H1 (cell line): ENCODE data around the gene CYBA. TPM values are rescaled to one million over a fixed set of nuclear protein-coding genes. Genes with fewer than 3 reads are reported as not detected.

Source experiments
- CTCF ChIA-PET: fragments of 300-600 bp; sonication (Branson Sonifier 250); formaldehyde crosslinking; loops from one replicate; lab custom pipeline; 2021; ENCODE audit not compliant: partially characterized antibody; lab: Charles Lee
- POLR2A ChIA-PET: fragments of 300-600 bp; sonication (Branson Sonifier 250); formaldehyde crosslinking; loops from one replicate; lab custom pipeline; 2021; ENCODE audit warnings: inconsistent platforms; ENCODE audit not compliant: partially characterized antibody; lab: Charles Lee
- DNase-seq, 2 experiments: peaks; one replicate each; pipeline versions ENCODE4 v3.0.0 to v3.0.0-alpha.2; 2010 to 2022; ENCODE audit warnings: low spot score in 2 of 2, low read depth in 1 of 2, mixed read lengths in 1 of 2
- FAIRE-seq: peaks from 2 replicates; lab custom pipeline; 2011; peaks lifted over from hg19 to GRCh38; lab: Jason Lieb, UNC
- H2AFZ ChIP-seq: 2 replicates; pipeline ENCODE4 v1.8.1; 2012; ENCODE audit warnings: low read length, inconsistent platforms
- H2AK5ac ChIP-seq: 2 replicates; pipeline ENCODE4 v1.6.1; 2013; ENCODE audit warnings: low read depth, low read length
- H2BK120ac ChIP-seq: replicated peaks from 2 replicates; pipeline ENCODE3; 2013; ENCODE audit warnings: low read depth, low read length, inconsistent platforms
- H2BK12ac ChIP-seq: 2 replicates; pipeline ENCODE4 v1.6.1; 2013; ENCODE audit warnings: low read depth, low read length
- H2BK15ac ChIP-seq: 2 replicates; pipeline ENCODE4 v1.6.1; 2013; ENCODE audit warnings: low read length
- H2BK20ac ChIP-seq: 2 replicates; pipeline ENCODE4 v1.6.1; 2013; ENCODE audit warnings: low read length
- H2BK5ac ChIP-seq: 2 replicates; pipeline ENCODE4 v1.6.1; 2013; ENCODE audit warnings: low read depth, low read length
- H3K14ac ChIP-seq: 2 replicates; pipeline ENCODE4 v1.6.1; 2013; ENCODE audit warnings: inconsistent platforms; ENCODE audit not compliant: insufficient read length
- H3K18ac ChIP-seq: 2 replicates; pipeline ENCODE4 v1.6.1; 2013; ENCODE audit warnings: low read length; ENCODE audit errors: extremely low read depth
- H3K23ac ChIP-seq: 2 replicates; pipeline ENCODE4 v1.6.1; 2013; ENCODE audit warnings: inconsistent platforms; ENCODE audit not compliant: insufficient read length
- H3K23me2 ChIP-seq: 2 replicates; pipeline ENCODE4 v1.6.1; 2013; ENCODE audit warnings: low read depth, low read length
- H3K27ac ChIP-seq: 2 replicates; pipeline ENCODE4 v1.6.1; 2011; ENCODE audit warnings: low read depth, low read length, inconsistent platforms
- H3K27me3 ChIP-seq, 4 experiments: replicated peaks in 1 of 4; 1 replicate in 1 of 4; 2 replicates in 3 of 4; pipeline versions ENCODE4 v1.6.1 to v1.8.1; 2011 to 2013; ENCODE audit warnings: low read length in 3 of 4, mild to moderate bottlenecking in 3 of 4, inconsistent platforms in 2 of 4, mixed read lengths in 2 of 4, moderate library complexity in 1 of 4; ENCODE audit not compliant: control insufficient read depth in 3 of 4, insufficient read depth in 3 of 4; ENCODE audit errors: extremely low read depth in 1 of 4
- H3K36me3 ChIP-seq, 4 experiments: 2 replicates each; pipeline versions ENCODE4 v1.6.1 to v1.8.1; 2011 to 2013; ENCODE audit warnings: mild to moderate bottlenecking in 4 of 4, low read length in 3 of 4, moderate library complexity in 2 of 4, control low read depth in 1 of 4, inconsistent platforms in 1 of 4; ENCODE audit not compliant: insufficient read depth in 4 of 4, control insufficient read depth in 2 of 4
- H3K4ac ChIP-seq: replicated peaks from 2 replicates; pipeline ENCODE3; 2013; ENCODE audit warnings: low read length, low read depth, mixed read lengths, inconsistent platforms; ENCODE audit not compliant: insufficient read length
- H3K4me1 ChIP-seq, 4 experiments: replicated peaks in 1 of 4; 1 replicate in 1 of 4; 2 replicates in 3 of 4; pipeline versions ENCODE4 v1.6.1 to v1.8.1; 2011 to 2013; ENCODE audit warnings: low read length in 3 of 4, inconsistent platforms in 2 of 4, mixed read lengths in 1 of 4; ENCODE audit not compliant: insufficient read depth in 4 of 4, control insufficient read depth in 3 of 4
- H3K4me2 ChIP-seq, 2 experiments: 2 replicates each; pipeline versions ENCODE4 v1.6.1 to v1.8.1; 2011 to 2013; ENCODE audit warnings: low read depth in 2 of 2, low read length in 2 of 2, control low read depth in 1 of 2, inconsistent platforms in 1 of 2, mild to moderate bottlenecking in 1 of 2; ENCODE audit not compliant: insufficient read depth in 1 of 2
- H3K4me3 ChIP-seq, 4 experiments: fragments of 200-600, 300-600 bp in 1 of 4; sonication (generic), shearing (Covaris generic), sonication (Bioruptor Twin) in 1 of 4; 2 replicates each; pipeline versions ENCODE4 v1.5.1 to v1.8.1; 2011 to 2016; ENCODE audit warnings: low read length in 4 of 4, low read depth in 3 of 4, control low read depth in 2 of 4, inconsistent platforms in 2 of 4, mild to moderate bottlenecking in 2 of 4, mixed read lengths in 1 of 4, moderate library complexity in 1 of 4; ENCODE audit not compliant: insufficient read depth in 2 of 4; ENCODE audit errors: extremely low read depth in 1 of 4
- H3K56ac ChIP-seq: replicated peaks from 2 replicates; pipeline ENCODE3; 2013; ENCODE audit warnings: low read depth, mild to moderate bottlenecking, mixed read lengths, low read length, inconsistent platforms; ENCODE audit not compliant: insufficient read length
- H3K79me1 ChIP-seq: 2 replicates; pipeline ENCODE4 v1.6.1; 2013; ENCODE audit warnings: low read depth, low read length, control low read depth
- H3K79me2 ChIP-seq, 2 experiments: 2 replicates each; pipeline versions ENCODE4 v1.6.1 to v1.8.1; 2012 to 2013; ENCODE audit warnings: low read length in 2 of 2, mild to moderate bottlenecking in 2 of 2, inconsistent platforms in 1 of 2; ENCODE audit not compliant: insufficient read depth in 2 of 2, control insufficient read depth in 1 of 2
- H3K9ac ChIP-seq, 4 experiments: replicated peaks in 1 of 4; 1 replicate in 1 of 4; 2 replicates in 3 of 4; pipeline versions ENCODE4 v1.6.1 to v1.8.1; 2011 to 2013; ENCODE audit warnings: low read depth in 3 of 4, low read length in 3 of 4, control low read depth in 2 of 4, mild to moderate bottlenecking in 2 of 4, moderate library complexity in 2 of 4, inconsistent platforms in 1 of 4; ENCODE audit errors: extremely low read depth in 1 of 4
- H3K9me3 ChIP-seq, 2 experiments: 2 replicates each; pipeline versions ENCODE4 v1.6.1 to v1.8.1; 2012 to 2013; ENCODE audit warnings: mild to moderate bottlenecking in 2 of 2, moderate library complexity in 2 of 2, control low read depth in 1 of 2, inconsistent platforms in 1 of 2, low read depth in 1 of 2, low read length in 1 of 2, mixed read lengths in 1 of 2; ENCODE audit not compliant: insufficient read depth in 2 of 2
- H4K20me1 ChIP-seq, 2 experiments: replicated peaks in 1 of 2; 2 replicates each; pipeline versions ENCODE3 to v1.8.1; 2011 to 2013; ENCODE audit warnings: inconsistent platforms in 2 of 2, low read length in 2 of 2, mild to moderate bottlenecking in 1 of 2; ENCODE audit not compliant: insufficient read depth in 2 of 2, control insufficient read depth in 1 of 2
- H4K5ac ChIP-seq: 2 replicates; pipeline ENCODE4 v1.6.1; 2013; ENCODE audit warnings: low read length, low read depth, mixed read lengths, inconsistent platforms; ENCODE audit not compliant: insufficient read length
- H4K8ac ChIP-seq: 2 replicates; pipeline ENCODE4 v1.8.0; 2013; ENCODE audit warnings: mild to moderate bottlenecking, moderate library complexity, low read length, inconsistent platforms; ENCODE audit not compliant: insufficient read depth; ENCODE audit errors: extremely low read depth
- H4K91ac ChIP-seq: replicated peaks from 2 replicates; pipeline ENCODE3; 2013; ENCODE audit warnings: low read length, mixed read lengths, inconsistent platforms; ENCODE audit not compliant: insufficient read length
- BCL11A ChIP-seq, 2 experiments: IDR thresholded peaks; one replicate each; pipeline ENCODE4 v1.6.1; 2011; ENCODE audit warnings: low read depth in 2 of 2, low read length in 2 of 2, mild to moderate bottlenecking in 2 of 2
- CBX5 ChIP-seq: fragments of 300-800, 300-1000 bp; sonication (generic); IDR thresholded peaks from 2 replicates; pipeline ENCODE4 v1.7.1; 2016; ENCODE audit warnings: antibody characterized with exemption, low read length, low read depth
- CEBPB ChIP-seq: IDR thresholded peaks from 2 replicates; pipeline ENCODE4 v1.6.1; 2012; ENCODE audit warnings: low read depth, low read length
- JUN ChIP-seq: IDR thresholded peaks from 2 replicates; pipeline ENCODE4 v1.6.1; 2011; ENCODE audit warnings: low read depth, mild to moderate bottlenecking, improper control_type of control experiment, low read length
- KDM1A ChIP-seq: fragments of 200-600, 300-600 bp; sonication (generic); IDR thresholded peaks from 2 replicates; pipeline ENCODE4 v1.7.1; 2016; ENCODE audit warnings: mild to moderate bottlenecking, low read length, borderline replicate concordance
- NANOG ChIP-seq: IDR thresholded peaks from 2 replicates; pipeline ENCODE4 v1.6.1; 2011; ENCODE audit warnings: low read length, low read depth, mild to moderate bottlenecking, inconsistent platforms; ENCODE audit not compliant: insufficient read depth, poor library complexity, severe bottlenecking
- RAD21 ChIP-seq, 2 experiments: IDR thresholded peaks in 1 of 2; conservative IDR thresholded peaks in 1 of 2; 2 replicates each; pipeline ENCODE4 v1.6.1; 2011; ENCODE audit warnings: low read depth in 2 of 2, low read length in 2 of 2, improper control_type of control experiment in 1 of 2, inconsistent platforms in 1 of 2, mild to moderate bottlenecking in 1 of 2, moderate library complexity in 1 of 2
- RFX5 ChIP-seq: IDR thresholded peaks from 2 replicates; pipeline ENCODE4 v1.6.1; 2011; ENCODE audit warnings: low read depth, low read length, improper control_type of control experiment, borderline replicate concordance
- RXRA ChIP-seq: IDR thresholded peaks from 2 replicates; pipeline ENCODE4 v1.6.1; 2011; ENCODE audit warnings: low read depth, mild to moderate bottlenecking, low read length, moderate library complexity; ENCODE audit not compliant: insufficient read depth
- SIX5 ChIP-seq: IDR thresholded peaks from 2 replicates; pipeline ENCODE4 v1.6.1; 2011; ENCODE audit warnings: mild to moderate bottlenecking, low read depth, low read length
- SP1 ChIP-seq: IDR thresholded peaks from 2 replicates; pipeline ENCODE4 v1.6.1; 2011; ENCODE audit warnings: low read depth, low read length
- USF2 ChIP-seq: IDR thresholded peaks from 2 replicates; pipeline ENCODE4 v1.6.1; 2011; ENCODE audit warnings: low read length, improper control_type of control experiment
- YY1 ChIP-seq: IDR thresholded peaks from 2 replicates; pipeline ENCODE4 v1.6.1; 2011; ENCODE audit warnings: low read depth, mild to moderate bottlenecking, low read length
- WGBS, 2 experiments: shearing (Covaris generic) in 1 of 2; methylation state at CpG; one replicate each; pipeline versions ENCODE4 v1.1.6 to v1.1.7; 2013 to 2015; ENCODE audit warnings: low lambda C conversion rate in 2 of 2, mixed read lengths in 2 of 2, inconsistent platforms in 1 of 2, low coverage in 1 of 2, missing lambda C conversion rate in 1 of 2; ENCODE audit not compliant: insufficient replicate concordance in 2 of 2, insufficient coverage in 1 of 2, insufficient read length in 1 of 2; ENCODE audit errors: extremely low coverage in 1 of 2, missing lambda C conversion rate in 1 of 2; 5-methylcytosine and 5-hydroxymethylcytosine counted together
- polyA plus RNA-seq, 7 experiments: library from polyadenylated mRNA; depleted of rRNA in 3 of 7; stranded (reverse) in 5 of 7; unstranded in 2 of 7; fragments of >200 nt in 5 of 7; fragments of 200-250 nt in 2 of 7; gene quantifications; 1 replicate in 5 of 7; 2 replicates in 1 of 7; 4 replicates in 1 of 7; pipeline versions ENCODE4 v1.2.1 to v1.2.3, GENCODE V29; 2011 to 2013; ENCODE audit warnings: missing spikeins in 2 of 7, mixed read lengths in 2 of 7
- total RNA-seq: library from RNA; stranded (reverse); fragmentation: NEBNext Ultra II Directional; extraction: Animal tissue kit (Norgen Biotek cat#: 25700); gene quantifications from 2 replicates; pipeline ENCODE4 v1.2.1, GENCODE V29; 2021

Gene CYBA
- total and polyA plus RNA-seq, 2 of the 8 experiments (the other 6 are each of a cell fraction or from before 2014, with no cell fraction given): 136 to 254 TPM

- Histone ChIP-seq H3K18ac (no peak overlapping the region), H2AFZ (no peak overlapping the region), H3K79me2 (no peaks in the 10 kb centered on the region; a peak in 1 of 4 replicates), H3K9me3 (no peaks in the 10 kb centered on the region), H4K20me1 (peaks cover 0 to 34% of the 10 kb centered on the region in 2 experiments), H3K56ac (no peak overlapping the region), H2AK5ac (no peak overlapping the region), H2BK120ac (no peak overlapping the region), H2BK5ac (no peak overlapping the region), H3K79me1 (peaks cover 6% of the 10 kb centered on the region), H3K36me3 (peaks cover 3 to 29% (median 4%) of the 10 kb centered on the region in 4 experiments; a peak in 7 of 8 replicates), H3K27ac (no peak overlapping the region), H3K9ac (no peak overlapping the region), H2BK20ac (no peak overlapping the region), H3K4me1 (peaks cover 0 to 11% (median 7%) of the 10 kb centered on the region in 4 experiments; a peak in 5 of 7 replicates), H2BK12ac (no peak overlapping the region), H3K23me2 (peaks cover 10% of the 10 kb centered on the region; the same call in 1 of the 2 replicates), H4K91ac (no peak overlapping the region), H4K5ac (no peak overlapping the region), H3K4me2 (no peak overlapping the region), H3K14ac (no peak overlapping the region), H3K4ac (no peak overlapping the region), H3K27me3 (no peaks in the 10 kb centered on the region), H3K23ac (no peak overlapping the region), H2BK15ac (no peak overlapping the region), H4K8ac (no peak overlapping the region), H3K4me3 (no peak overlapping the region)
- 85% methylated on average over 13 of the region's 13 CpGs; no CpG with 5 or more reads in 1 of the 2 experiments for WGBS, 2 experiments
- POLR2A ChIA-PET: interaction anchor here (1.7 to 3.7 kb wide), 2 partner anchors 10 to 11 kb away, joined by 5 to 19 read pairs; partner anchors contain the start of gene MVD
- no peak for FAIRE-seq
- CTCF ChIA-PET: interaction anchor here (1.2 to 1.9 kb wide), 2 partner anchors 69 to 82 kb away, joined by 3 to 4 read pairs; no protein-coding TSS in a partner anchor
- DNase-seq: no peak
- TF ChIP-seq JUN (no peak), RXRA (no peak), SP1 (no peak), KDM1A (no peak), YY1 (no peak), RFX5 (no peak), CEBPB (no peak), NANOG (no peak), USF2 (no peak), SIX5 (no peak), RAD21 (IDR thresholded peaks at IDR 0.05 in 1 of 2, conservative IDR thresholded peaks at IDR 0.05 in 1 of 2; ENCODE audit: low read depth in 2 of 2, low read length in 2 of 2) (no peak), CBX5 (no peak), BCL11A (IDR thresholded peaks at IDR 0.05; ENCODE audit: low read depth in 2 of 2, low read length in 2 of 2) (no peak)
Observed at GRCh38 chr16:88653101-88653500, 2.2 kb upstream of the CYBA start.
